ENCODE results near the gene REM1. TPM values are rescaled to one million over a fixed set of nuclear protein-coding genes. Genes with fewer than 3 reads are reported as not detected.
A peak's percentile ranks its signal among the peaks of the same experiment; 100 is the strongest.

The REM1 gene
- total and polyA plus RNA-seq, 2 of the 13 experiments (the other 11 are each of a cell fraction or from before 2014, with no cell fraction given): not detected

GRCh38 chr20:31505903-31506302, 30.8 kb downstream of the REM1 start (continued):
- no peak for TF ChIP-seq ZNF432 (CRISPR knock-in tag; IDR thresholded peaks at IDR 0.05; ENCODE audit: borderline replicate concordance)
- no peak for TF ChIP-seq THAP8 (CRISPR knock-in tag; IDR thresholded peaks at IDR 0.05; ENCODE audit: borderline replicate concordance)
- TF ChIP-seq SOX6 (IDR thresholded peaks at IDR 0.05): no peak
- no peak for TF ChIP-seq SOX6 (CRISPR knock-in tag; IDR thresholded peaks at IDR 0.05)
- no peak for TF ChIP-seq DZIP1 (CRISPR knock-in tag; IDR thresholded peaks at IDR 0.05)
- TF ChIP-seq ZNF30 (CRISPR knock-in tag; IDR thresholded peaks at IDR 0.05): no peak
- TF ChIP-seq MXI1 (IDR thresholded peaks at IDR 0.05; ENCODE audit: borderline replicate concordance, low read depth, low read length): no peak

- CTCF ChIA-PET (ENCODE audit: low intra/inter-chr PET ratio, low total read pairs): no interaction called here
- POLR2A ChIA-PET: no interaction called here
- 28% methylated on average over 5 of the region's 5 CpGs for WGBS (ENCODE audit: low lambda C conversion rate)
- TF ChIP-seq ZUFSP (CRISPR knock-in tag; IDR thresholded peaks at IDR 0.05; ENCODE audit: borderline replicate concordance): no peak
- no peak for TF ChIP-seq EHMT2 (IDR thresholded peaks at IDR 0.05; ENCODE audit: borderline replicate concordance, low read depth, low read length)
- TF ChIP-seq NCOA2 (CRISPR knock-in tag; IDR thresholded peaks at IDR 0.05): no peak
- no peak for TF ChIP-seq POLR2AphosphoS5 (IDR thresholded peaks at IDR 0.05; ENCODE audit: low read depth, low read length)
- TF ChIP-seq DMTF1 (CRISPR knock-in tag; IDR thresholded peaks at IDR 0.05): no peak
- TF ChIP-seq PLRG1 (conservative IDR thresholded peaks at IDR 0.05): no peak
- no peak for TF ChIP-seq TBX3 (IDR thresholded peaks at IDR 0.05; ENCODE audit: borderline replicate concordance)
- no peak for TF ChIP-seq ATF3 (CRISPR knock-in tag; IDR thresholded peaks at IDR 0.05)
Observed at GRCh38 chr20:31508517-31509244, 33.6 kb downstream of the REM1 start.

More at GRCh38 chr20:31508517-31509244, 33.6 kb downstream of the REM1 start:
- no peak overlapping the region for H3K9ac ChIP-seq (ENCODE audit: insufficient read depth, low read depth, low read length)
- in situ Hi-C loops (cut with HindIII; ENCODE audit: extremely low pct_ligation_motif_present, low pct_unique_long_range_greater_than_20kb) (no loop called here), intact Hi-C loops (cut with micrococcal nuclease; ENCODE audit: unreplicated experiment) (no loop called here)
- no peak overlapping the region for H3K4me3 ChIP-seq (replicated peaks in 1 of 3; ENCODE audit: insufficient read depth in 1 of 3, low read depth in 2 of 3, low read length in 3 of 3)
- no peak overlapping the region for H3K27ac ChIP-seq (ENCODE audit: extremely low read length, insufficient read depth, low read length)
- no TSS peak for BruUV-seq (replicated peaks)
- FAIRE-seq (no peak), ATAC-seq (peak; percentile 87), DNase-seq (ENCODE audit: low spot score) (no peak)
- no peak overlapping the region for H3K4me2 ChIP-seq (ENCODE audit: low read depth, low read length)
- H3K27me3 ChIP-seq (ENCODE audit: control insufficient read depth in 1 of 2, insufficient read depth in 2 of 2, low read length in 2 of 2): peaks cover 0 to 3% of the 10 kb centered on the region in 2 experiments; a peak in 1 of 5 replicates
- no peaks in the 10 kb centered on the region for H3K36me3 ChIP-seq (replicated peaks in 1 of 2; ENCODE audit: control insufficient read depth in 1 of 2, insufficient read depth in 2 of 2, low read length in 2 of 2)
- no peaks in the 10 kb centered on the region for H4K20me1 ChIP-seq (ENCODE audit: insufficient read depth, low read length)
- no peaks in the 10 kb centered on the region for H3K9me3 ChIP-seq (ENCODE audit: low read length)
- H3K4me1 ChIP-seq (ENCODE audit: insufficient read depth, low read length): peaks cover 2% of the 10 kb centered on the region; the same call in 1 of the 2 replicates
- H2AFZ ChIP-seq (ENCODE audit: low read length): no peak overlapping the region
- H3K79me2 ChIP-seq (ENCODE audit: insufficient read depth, low read length): no peaks in the 10 kb centered on the region

Data from HepG2 (cell line).